Gastroesophageal sphincter (tissue), 4 donors: ENCODE measurements around the gene GTF2I. TPM values are rescaled to one million over a fixed set of nuclear protein-coding genes. Genes with fewer than 3 reads are reported as not detected.

Experiments
- ATAC-seq: fragments of 150-250 bp; one replicate; pipeline ENCODE4 v1.9.1; 2016; ENCODE audit warnings: mild to moderate bottlenecking, moderate library complexity
- H3K27ac ChIP-seq, 4 donors: fragments of 200-600 bp; sonication (generic) in 3 of 4; 1 replicate in 3 of 4; 2 replicates in 1 of 4; pipeline ENCODE4 v1.5.1; 2016 to 2019
- H3K27me3 ChIP-seq: fragments of 200-600 bp; sonication (generic); one replicate; pipeline ENCODE4 v1.5.1; 2019
- H3K36me3 ChIP-seq, 2 donors: fragments of 200-600 bp; sonication (generic); one replicate each; pipeline ENCODE4 v1.5.1; 2019; ENCODE audit warnings: control low read depth in 1 of 2
- H3K4me1 ChIP-seq, 3 donors: fragments of 200-600 bp; sonication (generic); 1 replicate in 2 of 3; 2 replicates in 1 of 3; pipeline ENCODE4 v1.5.1; 2016 to 2019; ENCODE audit warnings: control low read depth in 2 of 3
- H3K4me3 ChIP-seq, 2 donors: fragments of 200-600 bp; sonication (generic); one replicate each; pipeline ENCODE4 v1.5.1; 2019; ENCODE audit warnings: mild to moderate bottlenecking in 1 of 2, moderate library complexity in 1 of 2
- H3K9me3 ChIP-seq, 3 donors: fragments of 200-600 bp; sonication (generic); one replicate each; pipeline ENCODE4 v1.5.1; 2017 to 2019; ENCODE audit warnings: control low read depth in 2 of 3
- EP300 ChIP-seq: sonication (generic); formaldehyde crosslinking; IDR thresholded peaks from one replicate; pipeline ENCODE4 v1.6.1; 2017; ENCODE audit warnings: antibody characterized with exemption, mild to moderate bottlenecking
- POLR2A ChIP-seq, 2 donors: fragments of 450-650 bp; IDR thresholded peaks; one replicate each; pipeline ENCODE4 v1.6.1; 2017; ENCODE audit warnings: antibody characterized with exemption in 2 of 2, mild to moderate bottlenecking in 2 of 2, moderate library complexity in 1 of 2
- POLR2AphosphoS5 ChIP-seq: sonication (generic); formaldehyde crosslinking; IDR thresholded peaks from one replicate; pipeline ENCODE4 v1.6.1; 2017; ENCODE audit warnings: antibody characterized with exemption
- WGBS, 2 donors: methylation state at CpG; one replicate each; pipeline ENCODE4 v1.1.5; 2018; ENCODE audit warnings: low coverage in 1 of 2; 5-methylcytosine and 5-hydroxymethylcytosine counted together
- total RNA-seq, 4 donors: library from RNA; depleted of rRNA; stranded (reverse); fragments of >200 nt; gene quantifications; one replicate each; pipeline ENCODE4 v1.1.0, GENCODE V29; 2016
- TF ChIP-seq, protein P1 (sequence below), 4 experiments: fragments of 200-600 bp in 2 of 4; fragments of 450-650 bp in 2 of 4; sonication (generic) in 1 of 4; IDR thresholded peaks; one replicate each; pipeline ENCODE4 v1.5.1; 2017 to 2019; ENCODE audit warnings: antibody characterized with exemption in 4 of 4, mild to moderate bottlenecking in 2 of 4, moderate library complexity in 2 of 4

Gene GTF2I
- total RNA-seq, result 100 to 1,000 TPM; 116 to 173 (median 154) TPM

DNA sequence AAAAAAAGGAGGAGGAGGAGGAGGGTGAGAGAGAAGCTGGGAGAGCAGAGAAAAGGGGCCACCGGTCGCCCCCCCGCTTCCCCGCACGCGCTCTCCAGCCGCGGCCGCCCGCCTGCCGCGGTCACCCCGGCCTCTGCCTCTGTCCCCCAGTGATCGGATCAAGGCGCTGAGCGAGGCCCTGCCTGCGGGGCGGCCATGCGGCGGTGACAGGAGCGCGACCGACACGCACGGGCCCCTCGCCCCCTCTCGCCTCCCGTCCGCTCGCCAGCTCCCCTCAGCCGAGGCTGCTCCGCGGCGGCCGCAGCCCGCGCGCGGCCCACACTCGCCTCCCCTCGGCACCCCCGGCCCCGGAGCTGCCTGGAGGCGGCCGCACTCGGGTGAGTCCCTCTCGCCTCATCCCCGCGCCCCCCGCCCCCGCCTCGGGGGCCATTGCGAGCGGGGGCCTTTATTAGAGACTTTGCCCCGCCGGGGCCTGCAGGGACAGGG lies at the start of gene GTF2I:
Gene GTF2I, plus strand, starts transcription at position 27 of the 486 bp plus-strand sequence. CDS start 31,411 bp downstream, outside the sequence.
- Histone ChIP-seq H3K4me1 (peaks cover 3 to 62% (median 19%) of the 10 kb centered on the region in 3 donors), H3K27ac (peak within 1 kb of the TSS; percentile 81 to 100 (median 96)), H3K36me3 (no peaks in the 10 kb centered on the region), H3K27me3 (no peaks in the 10 kb centered on the region), H3K4me3 (peak within 1 kb of the TSS; percentile 54 to 100), H3K9me3 (no peaks in the 10 kb centered on the region)
- 0% methylated on average over 1 to 16 of the region's 56 CpGs for WGBS, 2 donors
- ATAC-seq, result peak; percentile 19
- TF ChIP-seq, protein P1, sequence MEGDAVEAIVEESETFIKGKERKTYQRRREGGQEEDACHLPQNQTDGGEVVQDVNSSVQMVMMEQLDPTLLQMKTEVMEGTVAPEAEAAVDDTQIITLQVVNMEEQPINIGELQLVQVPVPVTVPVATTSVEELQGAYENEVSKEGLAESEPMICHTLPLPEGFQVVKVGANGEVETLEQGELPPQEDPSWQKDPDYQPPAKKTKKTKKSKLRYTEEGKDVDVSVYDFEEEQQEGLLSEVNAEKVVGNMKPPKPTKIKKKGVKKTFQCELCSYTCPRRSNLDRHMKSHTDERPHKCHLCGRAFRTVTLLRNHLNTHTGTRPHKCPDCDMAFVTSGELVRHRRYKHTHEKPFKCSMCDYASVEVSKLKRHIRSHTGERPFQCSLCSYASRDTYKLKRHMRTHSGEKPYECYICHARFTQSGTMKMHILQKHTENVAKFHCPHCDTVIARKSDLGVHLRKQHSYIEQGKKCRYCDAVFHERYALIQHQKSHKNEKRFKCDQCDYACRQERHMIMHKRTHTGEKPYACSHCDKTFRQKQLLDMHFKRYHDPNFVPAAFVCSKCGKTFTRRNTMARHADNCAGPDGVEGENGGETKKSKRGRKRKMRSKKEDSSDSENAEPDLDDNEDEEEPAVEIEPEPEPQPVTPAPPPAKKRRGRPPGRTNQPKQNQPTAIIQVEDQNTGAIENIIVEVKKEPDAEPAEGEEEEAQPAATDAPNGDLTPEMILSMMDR (IDR thresholded peaks at IDR 0.05), result peak in 1 of 4 experiments; percentile 1
- TF ChIP-seq POLR2A (IDR thresholded peaks at IDR 0.05) (no peak), EP300 (no peak)

- H3K9me3 ChIP-seq, result no peaks in the 10 kb centered on the region
- peak overlapping the region; percentile 55 to 85 (median 82) for H3K27ac ChIP-seq
- H3K4me3 ChIP-seq, result no peak overlapping the region
- no peaks in the 10 kb centered on the region for H3K36me3 ChIP-seq
- peak; percentile 38 for ATAC-seq
- TF ChIP-seq POLR2AphosphoS5 (peak; percentile 56), EP300 (no peak)
- peaks cover 0 to 35% (median 0%) of the 10 kb centered on the region in 3 donors for H3K4me1 ChIP-seq
- WGBS, 2 donors, result 41 to 48% methylated on average over 3 to 10 of the region's 11 CpGs
- H3K27me3 ChIP-seq, result no peaks in the 10 kb centered on the region
Measured at GRCh38 chr7:74612015-74612829, 45.3 kb upstream of the GTF2I start.

GRCh38 chr7:74615933-74616780 lies 41.4 kb upstream of the GTF2I start:
- WGBS, 2 donors, result 86 to 91% methylated on average over 3 to 9 of the region's 13 CpGs

GRCh38 chr7:74617180-74617744 lies 40.3 kb upstream of the GTF2I start:
- WGBS, 2 donors, result 28 to 80% methylated on average over 3 of the region's 9 CpGs
- no peak overlapping the region for H3K4me3 ChIP-seq
- H3K4me1 ChIP-seq, result peaks cover 0 to 8% (median 0%) of the 10 kb centered on the region in 3 donors
- TF ChIP-seq POLR2AphosphoS5 (no peak), EP300 (no peak), POLR2A (IDR thresholded peaks at IDR 0.05) (no peak)
- TF ChIP-seq, protein P1 (IDR thresholded peaks at IDR 0.05), result no peak
- peak; percentile 31 for ATAC-seq
- no peak overlapping the region for H3K27ac ChIP-seq
- no peaks in the 10 kb centered on the region for H3K36me3 ChIP-seq
- H3K9me3 ChIP-seq, result no peaks in the 10 kb centered on the region
- no peaks in the 10 kb centered on the region for H3K27me3 ChIP-seq

More at GRCh38 chr7:74615933-74616780, 41.4 kb upstream of the GTF2I start:
- Histone ChIP-seq H3K4me1 (peaks cover 0 to 19% (median 0%) of the 10 kb centered on the region in 3 donors), H3K27ac (no peak overlapping the region), H3K36me3 (no peaks in the 10 kb centered on the region), H3K27me3 (no peaks in the 10 kb centered on the region), H3K4me3 (no peak overlapping the region), H3K9me3 (no peaks in the 10 kb centered on the region)
- TF ChIP-seq POLR2AphosphoS5, result no peak
- TF ChIP-seq, protein P1 (IDR thresholded peaks at IDR 0.05), result no peak
- no peak for TF ChIP-seq EP300
- no peak for TF ChIP-seq POLR2A (IDR thresholded peaks at IDR 0.05)
- ATAC-seq, result no peak
